ENCODE measurements around the gene PDZK1.
"Not testable (repeated sequence)": the region's sequence is repeated elsewhere in the genome, so short reads cannot be mapped to it uniquely, and the experiment has no call there.

The PDZK1 gene

GRCh38 chr1:145641886-145642285 lies 65.3 kb downstream of the PDZK1 start:
- DNase-seq: not testable (repeated sequence)

DNA sequence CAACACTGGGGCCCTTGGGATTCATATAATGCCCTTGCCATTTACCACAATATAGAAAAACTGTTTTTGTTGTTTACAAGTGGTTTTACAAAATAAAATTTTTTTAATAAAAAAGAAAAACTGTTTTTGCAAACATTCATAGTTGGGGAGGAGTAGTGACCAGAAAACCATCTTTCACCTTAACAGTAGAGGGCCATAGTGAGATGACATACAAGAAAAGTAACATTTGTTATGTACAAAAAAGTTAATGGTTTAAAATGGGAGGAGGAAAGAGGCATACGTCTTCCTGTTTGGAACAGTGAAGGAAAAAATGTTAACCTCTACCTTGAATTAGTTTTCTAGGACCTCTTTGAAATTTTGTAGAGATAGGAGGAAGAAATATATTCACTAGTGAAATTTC lies 70.9 kb downstream of the PDZK1 start:
- DNase-seq: not testable (repeated sequence)

DNA sequence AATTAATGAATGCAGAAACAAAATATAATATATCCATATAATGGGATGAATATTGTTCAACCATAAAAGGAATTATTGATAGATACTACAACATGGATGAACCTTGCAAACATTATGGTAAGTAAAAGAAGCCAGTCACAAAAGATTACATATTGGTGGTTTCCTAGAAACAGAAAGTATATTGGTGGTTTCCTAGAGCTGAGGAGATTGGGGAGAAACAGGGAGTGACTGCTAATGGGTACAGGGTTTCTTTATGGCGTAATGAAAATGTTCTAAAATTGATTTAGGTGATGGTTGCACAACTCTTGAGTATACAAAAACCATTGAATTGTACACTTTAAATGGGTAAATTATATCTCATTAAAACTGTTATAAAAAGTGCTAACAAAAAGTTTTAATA lies 85.0 kb downstream of the PDZK1 start:
- DNase-seq: not testable (repeated sequence)

Data from NCI-H1694 treated with DMSO at 0.1 percent for 48 hours (cell line).